H9 (cell line): ENCODE data around the gene RCAN1. TPM values are rescaled to one million over a fixed set of nuclear protein-coding genes. Genes with fewer than 3 reads are reported as not detected.

ENCODE experiments used
- DNase-seq: peaks from one replicate; pipeline ENCODE4 v3.0.0-alpha.2; 2017
- H2AFZ ChIP-seq: one replicate; pipeline ENCODE4 v1.6.1; 2013; ENCODE audit warnings: mild to moderate bottlenecking, low read length, control low read depth, moderate library complexity
- H2AK5ac ChIP-seq: 2 replicates; pipeline ENCODE4 v1.6.1; 2013; ENCODE audit warnings: low read length, control low read depth, mixed read lengths; ENCODE audit not compliant: insufficient read length
- H2BK120ac ChIP-seq: one replicate; pipeline ENCODE4 v1.6.1; 2013; ENCODE audit warnings: low read depth, mild to moderate bottlenecking, low read length, control low read depth, inconsistent platforms; ENCODE audit not compliant: poor library complexity, severe bottlenecking
- H2BK12ac ChIP-seq: 2 replicates; pipeline ENCODE4 v1.6.1; 2013; ENCODE audit warnings: low read length, control low read depth, mixed read lengths, low read depth; ENCODE audit not compliant: insufficient read length
- H2BK15ac ChIP-seq: 2 replicates; pipeline ENCODE4 v1.6.1; 2013; ENCODE audit warnings: low read depth, low read length, control low read depth
- H2BK20ac ChIP-seq: one replicate; pipeline ENCODE4 v1.6.1; 2013; ENCODE audit warnings: low read depth, mild to moderate bottlenecking, low read length, control low read depth, inconsistent platforms; ENCODE audit not compliant: poor library complexity, severe bottlenecking
- H2BK5ac ChIP-seq: 2 replicates; pipeline ENCODE4 v1.6.1; 2013; ENCODE audit warnings: low read length, control low read depth, mixed read lengths; ENCODE audit not compliant: insufficient read length
- H3K14ac ChIP-seq: 2 replicates; pipeline ENCODE4 v1.6.1; 2013; ENCODE audit warnings: low read length, control low read depth; ENCODE audit not compliant: insufficient read depth
- H3K18ac ChIP-seq: 2 replicates; pipeline ENCODE4 v1.6.1; 2013; ENCODE audit warnings: low read depth, mild to moderate bottlenecking, mixed read lengths, low read length, control low read depth; ENCODE audit not compliant: insufficient read length
- H3K23ac ChIP-seq: 2 replicates; pipeline ENCODE4 v1.6.1; 2013; ENCODE audit warnings: low read length, control low read depth, mixed read lengths, low read depth; ENCODE audit not compliant: insufficient read length
- H3K23me2 ChIP-seq: 2 replicates; pipeline ENCODE4 v1.6.1; 2013; ENCODE audit warnings: low read depth, mild to moderate bottlenecking, mixed read lengths, low read length, control low read depth; ENCODE audit not compliant: insufficient read length, poor library complexity, severe bottlenecking
- H3K27ac ChIP-seq: 2 replicates; pipeline ENCODE4 v1.5.1; 2013; ENCODE audit warnings: low read length, control low read depth, mixed read lengths, low read depth; ENCODE audit not compliant: insufficient read length
- H3K27me3 ChIP-seq: 2 replicates; pipeline ENCODE4 v1.6.1; 2013; ENCODE audit warnings: low read length, control low read depth, inconsistent platforms; ENCODE audit not compliant: insufficient read depth
- H3K4ac ChIP-seq: 2 replicates; pipeline ENCODE4 v1.6.1; 2013; ENCODE audit warnings: low read depth, mild to moderate bottlenecking, control low read depth, inconsistent platforms, low read length, moderate library complexity
- H3K4me1 ChIP-seq: 2 replicates; pipeline ENCODE4 v1.6.1; 2013; ENCODE audit warnings: low read length, control low read depth, inconsistent platforms; ENCODE audit not compliant: insufficient read depth
- H3K4me2 ChIP-seq: 2 replicates; pipeline ENCODE4 v1.6.1; 2013; ENCODE audit warnings: low read length, control low read depth, mixed read lengths; ENCODE audit not compliant: insufficient read length, insufficient read depth
- H3K56ac ChIP-seq: 2 replicates; pipeline ENCODE4 v1.6.1; 2013; ENCODE audit warnings: low read depth, mild to moderate bottlenecking, mixed read lengths, low read length, control low read depth; ENCODE audit not compliant: insufficient read length
- H3K79me1 ChIP-seq: 2 replicates; pipeline ENCODE4 v1.6.1; 2013; ENCODE audit warnings: low read depth, mild to moderate bottlenecking, moderate library complexity, low read length, control low read depth, inconsistent platforms; ENCODE audit not compliant: insufficient read depth, poor library complexity, severe bottlenecking
- H3K79me2 ChIP-seq: 2 replicates; pipeline ENCODE4 v1.6.1; 2013; ENCODE audit warnings: low read length, control low read depth, inconsistent platforms; ENCODE audit not compliant: insufficient read depth
- H3K9ac ChIP-seq: 2 replicates; pipeline ENCODE4 v1.6.1; 2013; ENCODE audit warnings: low read length, control low read depth, mixed read lengths; ENCODE audit not compliant: insufficient read length; ENCODE audit errors: extremely low read depth
- H3K9me3 ChIP-seq: one replicate; pipeline ENCODE4 v1.6.1; 2013; ENCODE audit warnings: low read depth, low read length, inconsistent platforms; ENCODE audit not compliant: control insufficient read depth
- H3T11ph ChIP-seq: one replicate; pipeline ENCODE4 v1.6.1; 2013; ENCODE audit warnings: mild to moderate bottlenecking, low read length, control low read depth, inconsistent platforms
- H4K20me1 ChIP-seq: one replicate; pipeline ENCODE4 v1.6.1; 2013; ENCODE audit not compliant: control insufficient read depth, insufficient read length, insufficient read depth
- H4K5ac ChIP-seq: 2 replicates; pipeline ENCODE4 v1.6.1; 2013; ENCODE audit warnings: low read depth, mild to moderate bottlenecking, mixed read lengths, low read length, control low read depth; ENCODE audit not compliant: insufficient read length
- H4K8ac ChIP-seq: replicated peaks from 2 replicates; pipeline ENCODE4 v1.6.1; 2013; ENCODE audit warnings: low read length, control low read depth, mixed read lengths, low read depth; ENCODE audit not compliant: insufficient read length
- H4K91ac ChIP-seq: 2 replicates; pipeline ENCODE4 v1.6.1; 2013; ENCODE audit warnings: low read depth, mild to moderate bottlenecking, moderate library complexity, mixed read lengths, low read length, control low read depth; ENCODE audit not compliant: insufficient read length
- H3K27ac Mint-ChIP-seq, 3 experiments: 2 replicates in 2 of 3; 3 replicates in 1 of 3; pipeline ENCODE4 v1.8.0; 2020 to 2021; ENCODE audit warnings: mixed read lengths in 3 of 3, mild to moderate bottlenecking in 1 of 3, moderate library complexity in 1 of 3
- H3K27me3 Mint-ChIP-seq: 2 replicates; pipeline ENCODE4 v1.8.0; 2021; ENCODE audit warnings: low read depth, mild to moderate bottlenecking, moderate library complexity, mixed read lengths
- H3K36me3 Mint-ChIP-seq, 3 experiments: 2 replicates in 2 of 3; 3 replicates in 1 of 3; pipeline ENCODE4 v1.8.0; 2020 to 2021; ENCODE audit warnings: low read depth in 3 of 3, mixed read lengths in 3 of 3; ENCODE audit not compliant: insufficient read depth in 1 of 3
- H3K4me1 Mint-ChIP-seq, 2 experiments: 2 replicates each; pipeline ENCODE4 v1.8.0; 2020; ENCODE audit warnings: mixed read lengths in 2 of 2
- H3K4me3 Mint-ChIP-seq, 2 experiments: 2 replicates in 1 of 2; 3 replicates in 1 of 2; pipeline ENCODE4 v1.8.0; 2020 to 2021; ENCODE audit warnings: mild to moderate bottlenecking in 2 of 2, mixed read lengths in 2 of 2, moderate library complexity in 1 of 2
- H3K9me3 Mint-ChIP-seq, 2 experiments: 2 replicates in 1 of 2; 3 replicates in 1 of 2; pipeline ENCODE4 v1.8.0; 2020; ENCODE audit warnings: mild to moderate bottlenecking in 2 of 2, mixed read lengths in 2 of 2, moderate library complexity in 1 of 2
- CTCF ChIP-seq: fragments of 200-600 bp; sonication (generic); conservative IDR thresholded peaks from 3 replicates; pipeline ENCODE4 v1.8.0; 2021; ENCODE audit warnings: antibody characterized with exemption, mild to moderate bottlenecking
- WGBS: extraction: QIAGEN DNeasy Blood & Tissue Kit; methylation state at CpG from one replicate; pipeline ENCODE4 v1.1.7; 2013; ENCODE audit warnings: missing lambda C conversion rate, low lambda C conversion rate, mixed read lengths; ENCODE audit not compliant: insufficient read length; ENCODE audit errors: extremely low coverage; 5-methylcytosine and 5-hydroxymethylcytosine counted together
- total RNA-seq: library from RNA; stranded (reverse); gene quantifications from 2 replicates; pipeline ENCODE4 v1.2.1, GENCODE V29; 2021

RCAN1 gene
- total RNA-seq, 1 experiment from 2014 or later = 7.0 TPM

DNA sequence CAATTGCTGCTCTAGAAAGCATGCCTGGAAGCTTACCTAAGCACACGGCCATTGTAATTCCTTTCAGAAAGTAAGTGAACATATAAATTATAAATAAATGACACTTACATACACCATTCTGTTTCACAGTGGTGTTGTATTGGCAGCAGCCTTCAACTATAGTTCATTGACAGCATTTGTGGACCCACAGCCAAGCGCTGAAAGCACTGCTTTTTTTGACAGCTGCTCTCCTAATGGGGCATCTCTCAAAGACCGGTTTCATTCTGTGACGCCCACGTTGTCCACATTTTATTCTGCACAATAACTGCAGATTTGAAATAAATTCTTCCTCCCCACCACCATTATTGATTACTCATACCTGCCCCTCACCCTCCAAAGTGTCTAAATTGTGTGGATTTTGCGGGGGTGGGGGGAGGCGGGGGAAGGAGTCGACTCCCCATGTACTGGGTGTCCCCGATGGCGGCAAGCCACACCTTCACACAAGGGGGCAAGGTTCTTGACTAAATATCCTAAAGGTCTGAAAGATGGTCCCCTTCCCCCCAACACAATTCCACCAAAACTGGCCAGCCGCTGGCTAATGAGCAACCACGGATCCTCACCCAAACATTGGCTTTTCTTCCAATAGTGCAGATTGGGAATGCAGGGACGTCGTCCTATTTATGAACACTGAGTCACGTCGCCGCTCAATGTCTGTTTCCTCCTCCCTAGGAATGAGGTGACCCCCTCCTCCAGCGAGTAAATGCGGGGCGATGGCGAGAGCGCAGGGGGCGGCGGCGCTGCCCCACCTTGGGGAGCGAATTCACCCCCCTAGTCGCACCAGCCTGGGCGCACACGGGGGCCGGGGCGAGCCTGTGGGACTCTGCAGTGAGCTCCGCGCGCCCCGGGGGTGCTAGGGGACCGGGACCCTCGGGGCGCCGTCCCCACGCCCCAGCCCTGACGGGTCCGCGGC, 960 bp downstream of the RCAN1 start:
- Histone ChIP-seq H4K5ac (no peak overlapping the region), H3K4ac (no peak overlapping the region), H4K91ac (no peak overlapping the region), H4K8ac (no peak overlapping the region), H2AFZ (no peak overlapping the region), H3K56ac (no peak overlapping the region), H2BK12ac (no peak overlapping the region), H3K23ac (no peak overlapping the region), H2BK15ac (no peak overlapping the region), H3K18ac (no peak overlapping the region), H3T11ph (no peak overlapping the region), H3K27me3 (peaks cover 10% of the 10 kb centered on the region), H3K27ac (no peak overlapping the region), H3K23me2 (no peaks in the 10 kb centered on the region), H4K20me1 (no peaks in the 10 kb centered on the region), H2BK5ac (no peak overlapping the region), H3K9me3 (no peaks in the 10 kb centered on the region), H2AK5ac (no peak overlapping the region), H3K14ac (no peak overlapping the region), H3K4me2 (peak overlapping the region; percentile 72), H3K4me1 (no peaks in the 10 kb centered on the region), H2BK20ac (no peak overlapping the region), H3K9ac (no peak overlapping the region), H3K79me1 (no peaks in the 10 kb centered on the region), H2BK120ac (no peak overlapping the region), H3K79me2 (no peaks in the 10 kb centered on the region)
- no CpG with 5 or more reads among the region's 43 CpGs for WGBS
- Mint-ChIP-seq H3K27ac (no peak overlapping the region; a peak in 1 of 7 replicates), H3K27me3 (peaks cover 40% of the 10 kb centered on the region), H3K36me3 (no peaks in the 10 kb centered on the region), H3K9me3 (no peaks in the 10 kb centered on the region), H3K4me1 (peaks cover 5 to 7% of the 10 kb centered on the region in 2 experiments; a peak in 3 of 4 replicates), H3K4me3 (peak overlapping the region; percentile 67 to 83)
- DNase-seq = no peak
- TF ChIP-seq CTCF = no peak
